H1 (cell line): Measurements from ENCODE around the gene INPP4B. TPM values are rescaled to one million over a fixed set of nuclear protein-coding genes. Genes with fewer than 3 reads are reported as not detected.

Source experiments
- CTCF ChIA-PET: fragments of 300-600 bp; sonication (Branson Sonifier 250); formaldehyde crosslinking; loops from one replicate; lab custom pipeline; 2021; ENCODE audit not compliant: partially characterized antibody; lab: Charles Lee
- POLR2A ChIA-PET: fragments of 300-600 bp; sonication (Branson Sonifier 250); formaldehyde crosslinking; loops from one replicate; lab custom pipeline; 2021; ENCODE audit warnings: inconsistent platforms; ENCODE audit not compliant: partially characterized antibody; lab: Charles Lee
- DNase-seq, 2 experiments: peaks; one replicate each; pipeline versions ENCODE4 v3.0.0 to v3.0.0-alpha.2; 2010 to 2022; ENCODE audit warnings: low spot score in 2 of 2, low read depth in 1 of 2, mixed read lengths in 1 of 2
- FAIRE-seq: peaks from 2 replicates; lab custom pipeline; 2011; peaks lifted over from hg19 to GRCh38; lab: Jason Lieb, UNC
- H2AFZ ChIP-seq: 2 replicates; pipeline ENCODE4 v1.8.1; 2012; ENCODE audit warnings: low read length, inconsistent platforms
- H2AK5ac ChIP-seq: 2 replicates; pipeline ENCODE4 v1.6.1; 2013; ENCODE audit warnings: low read depth, low read length
- H2BK120ac ChIP-seq: replicated peaks from 2 replicates; pipeline ENCODE3; 2013; ENCODE audit warnings: low read depth, low read length, inconsistent platforms
- H2BK12ac ChIP-seq: 2 replicates; pipeline ENCODE4 v1.6.1; 2013; ENCODE audit warnings: low read depth, low read length
- H2BK15ac ChIP-seq: 2 replicates; pipeline ENCODE4 v1.6.1; 2013; ENCODE audit warnings: low read length
- H2BK20ac ChIP-seq: 2 replicates; pipeline ENCODE4 v1.6.1; 2013; ENCODE audit warnings: low read length
- H2BK5ac ChIP-seq: 2 replicates; pipeline ENCODE4 v1.6.1; 2013; ENCODE audit warnings: low read depth, low read length
- H3K14ac ChIP-seq: 2 replicates; pipeline ENCODE4 v1.6.1; 2013; ENCODE audit warnings: inconsistent platforms; ENCODE audit not compliant: insufficient read length
- H3K18ac ChIP-seq: 2 replicates; pipeline ENCODE4 v1.6.1; 2013; ENCODE audit warnings: low read length; ENCODE audit errors: extremely low read depth
- H3K23ac ChIP-seq: 2 replicates; pipeline ENCODE4 v1.6.1; 2013; ENCODE audit warnings: inconsistent platforms; ENCODE audit not compliant: insufficient read length
- H3K23me2 ChIP-seq: 2 replicates; pipeline ENCODE4 v1.6.1; 2013; ENCODE audit warnings: low read depth, low read length
- H3K27ac ChIP-seq: 2 replicates; pipeline ENCODE4 v1.6.1; 2011; ENCODE audit warnings: low read depth, low read length, inconsistent platforms
- H3K27me3 ChIP-seq, 4 experiments: replicated peaks in 1 of 4; 1 replicate in 1 of 4; 2 replicates in 3 of 4; pipeline versions ENCODE4 v1.6.1 to v1.8.1; 2011 to 2013; ENCODE audit warnings: low read length in 3 of 4, mild to moderate bottlenecking in 3 of 4, inconsistent platforms in 2 of 4, mixed read lengths in 2 of 4, moderate library complexity in 1 of 4; ENCODE audit not compliant: control insufficient read depth in 3 of 4, insufficient read depth in 3 of 4; ENCODE audit errors: extremely low read depth in 1 of 4
- H3K36me3 ChIP-seq, 4 experiments: 2 replicates each; pipeline versions ENCODE4 v1.6.1 to v1.8.1; 2011 to 2013; ENCODE audit warnings: mild to moderate bottlenecking in 4 of 4, low read length in 3 of 4, moderate library complexity in 2 of 4, control low read depth in 1 of 4, inconsistent platforms in 1 of 4; ENCODE audit not compliant: insufficient read depth in 4 of 4, control insufficient read depth in 2 of 4
- H3K4ac ChIP-seq: replicated peaks from 2 replicates; pipeline ENCODE3; 2013; ENCODE audit warnings: low read length, low read depth, mixed read lengths, inconsistent platforms; ENCODE audit not compliant: insufficient read length
- H3K4me1 ChIP-seq, 4 experiments: replicated peaks in 1 of 4; 1 replicate in 1 of 4; 2 replicates in 3 of 4; pipeline versions ENCODE4 v1.6.1 to v1.8.1; 2011 to 2013; ENCODE audit warnings: low read length in 3 of 4, inconsistent platforms in 2 of 4, mixed read lengths in 1 of 4; ENCODE audit not compliant: insufficient read depth in 4 of 4, control insufficient read depth in 3 of 4
- H3K4me2 ChIP-seq, 2 experiments: 2 replicates each; pipeline versions ENCODE4 v1.6.1 to v1.8.1; 2011 to 2013; ENCODE audit warnings: low read depth in 2 of 2, low read length in 2 of 2, control low read depth in 1 of 2, inconsistent platforms in 1 of 2, mild to moderate bottlenecking in 1 of 2; ENCODE audit not compliant: insufficient read depth in 1 of 2
- H3K4me3 ChIP-seq, 4 experiments: fragments of 200-600, 300-600 bp in 1 of 4; sonication (generic), shearing (Covaris generic), sonication (Bioruptor Twin) in 1 of 4; 2 replicates each; pipeline versions ENCODE4 v1.5.1 to v1.8.1; 2011 to 2016; ENCODE audit warnings: low read length in 4 of 4, low read depth in 3 of 4, control low read depth in 2 of 4, inconsistent platforms in 2 of 4, mild to moderate bottlenecking in 2 of 4, mixed read lengths in 1 of 4, moderate library complexity in 1 of 4; ENCODE audit not compliant: insufficient read depth in 2 of 4; ENCODE audit errors: extremely low read depth in 1 of 4
- H3K56ac ChIP-seq: replicated peaks from 2 replicates; pipeline ENCODE3; 2013; ENCODE audit warnings: low read depth, mild to moderate bottlenecking, mixed read lengths, low read length, inconsistent platforms; ENCODE audit not compliant: insufficient read length
- H3K79me1 ChIP-seq: 2 replicates; pipeline ENCODE4 v1.6.1; 2013; ENCODE audit warnings: low read depth, low read length, control low read depth
- H3K79me2 ChIP-seq, 2 experiments: 2 replicates each; pipeline versions ENCODE4 v1.6.1 to v1.8.1; 2012 to 2013; ENCODE audit warnings: low read length in 2 of 2, mild to moderate bottlenecking in 2 of 2, inconsistent platforms in 1 of 2; ENCODE audit not compliant: insufficient read depth in 2 of 2, control insufficient read depth in 1 of 2
- H3K9ac ChIP-seq, 4 experiments: replicated peaks in 1 of 4; 1 replicate in 1 of 4; 2 replicates in 3 of 4; pipeline versions ENCODE4 v1.6.1 to v1.8.1; 2011 to 2013; ENCODE audit warnings: low read depth in 3 of 4, low read length in 3 of 4, control low read depth in 2 of 4, mild to moderate bottlenecking in 2 of 4, moderate library complexity in 2 of 4, inconsistent platforms in 1 of 4; ENCODE audit errors: extremely low read depth in 1 of 4
- H3K9me3 ChIP-seq, 2 experiments: 2 replicates each; pipeline versions ENCODE4 v1.6.1 to v1.8.1; 2012 to 2013; ENCODE audit warnings: mild to moderate bottlenecking in 2 of 2, moderate library complexity in 2 of 2, control low read depth in 1 of 2, inconsistent platforms in 1 of 2, low read depth in 1 of 2, low read length in 1 of 2, mixed read lengths in 1 of 2; ENCODE audit not compliant: insufficient read depth in 2 of 2
- H4K20me1 ChIP-seq, 2 experiments: replicated peaks in 1 of 2; 2 replicates each; pipeline versions ENCODE3 to v1.8.1; 2011 to 2013; ENCODE audit warnings: inconsistent platforms in 2 of 2, low read length in 2 of 2, mild to moderate bottlenecking in 1 of 2; ENCODE audit not compliant: insufficient read depth in 2 of 2, control insufficient read depth in 1 of 2
- H4K5ac ChIP-seq: 2 replicates; pipeline ENCODE4 v1.6.1; 2013; ENCODE audit warnings: low read length, low read depth, mixed read lengths, inconsistent platforms; ENCODE audit not compliant: insufficient read length
- H4K8ac ChIP-seq: 2 replicates; pipeline ENCODE4 v1.8.0; 2013; ENCODE audit warnings: mild to moderate bottlenecking, moderate library complexity, low read length, inconsistent platforms; ENCODE audit not compliant: insufficient read depth; ENCODE audit errors: extremely low read depth
- H4K91ac ChIP-seq: replicated peaks from 2 replicates; pipeline ENCODE3; 2013; ENCODE audit warnings: low read length, mixed read lengths, inconsistent platforms; ENCODE audit not compliant: insufficient read length
- PHF8 ChIP-seq: fragments of 200-600 bp; sonication (generic); conservative IDR thresholded peaks from 2 replicates; pipeline ENCODE4 v1.7.1; 2012; ENCODE audit warnings: low read depth, mild to moderate bottlenecking, inconsistent platforms, low read length, moderate library complexity
- SAP30 ChIP-seq: fragments of 300-600 bp; sonication (generic); IDR thresholded peaks from 2 replicates; pipeline ENCODE4 v1.7.1; 2012; ENCODE audit warnings: low read length, moderate library complexity, mild to moderate bottlenecking, inconsistent platforms; ENCODE audit not compliant: insufficient read depth, insufficient replicate concordance
- SRF ChIP-seq: IDR thresholded peaks from 2 replicates; pipeline ENCODE4 v1.6.1; 2011; ENCODE audit warnings: mild to moderate bottlenecking, low read depth, low read length, moderate library complexity
- WGBS, 2 experiments: shearing (Covaris generic) in 1 of 2; methylation state at CpG; one replicate each; pipeline versions ENCODE4 v1.1.6 to v1.1.7; 2013 to 2015; ENCODE audit warnings: low lambda C conversion rate in 2 of 2, mixed read lengths in 2 of 2, inconsistent platforms in 1 of 2, low coverage in 1 of 2, missing lambda C conversion rate in 1 of 2; ENCODE audit not compliant: insufficient replicate concordance in 2 of 2, insufficient coverage in 1 of 2, insufficient read length in 1 of 2; ENCODE audit errors: extremely low coverage in 1 of 2, missing lambda C conversion rate in 1 of 2; 5-methylcytosine and 5-hydroxymethylcytosine counted together
- polyA plus RNA-seq, 7 experiments: library from polyadenylated mRNA; depleted of rRNA in 3 of 7; stranded (reverse) in 5 of 7; unstranded in 2 of 7; fragments of >200 nt in 5 of 7; fragments of 200-250 nt in 2 of 7; gene quantifications; 1 replicate in 5 of 7; 2 replicates in 1 of 7; 4 replicates in 1 of 7; pipeline versions ENCODE4 v1.2.1 to v1.2.3, GENCODE V29; 2011 to 2013; ENCODE audit warnings: missing spikeins in 2 of 7, mixed read lengths in 2 of 7
- total RNA-seq: library from RNA; stranded (reverse); fragmentation: NEBNext Ultra II Directional; extraction: Animal tissue kit (Norgen Biotek cat#: 25700); gene quantifications from 2 replicates; pipeline ENCODE4 v1.2.1, GENCODE V29; 2021

Gene INPP4B
- total and polyA plus RNA-seq, 2 of the 8 experiments (the other 6 are each of a cell fraction or from before 2014, with no cell fraction given), result 0.11 to 0.54 TPM

DNA sequence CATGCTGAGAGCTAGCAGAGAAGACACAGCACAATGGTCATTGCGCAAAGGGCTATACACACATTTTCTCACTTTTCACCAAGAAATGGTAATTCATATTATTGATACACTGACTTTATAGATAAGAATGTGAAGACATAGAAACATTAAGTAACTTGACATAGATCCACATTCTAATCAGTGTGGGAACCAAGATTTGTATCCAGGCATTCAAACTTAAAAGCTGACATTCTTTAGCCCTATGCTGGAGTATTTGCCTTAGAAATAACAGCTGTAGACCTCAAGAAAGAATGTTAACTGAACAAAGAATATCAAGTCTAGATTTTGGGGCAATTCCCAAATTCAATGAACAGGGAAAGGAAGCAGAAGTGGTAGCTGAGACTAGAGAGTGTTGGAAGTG is 824.9 kb downstream of the INPP4B start:
- H3K79me2 ChIP-seq, result no peaks in the 10 kb centered on the region
- H3K23me2 ChIP-seq, result no peaks in the 10 kb centered on the region
- H4K5ac ChIP-seq, result no peak overlapping the region
- DNase-seq (no peak), FAIRE-seq (no peak)
- H3K14ac ChIP-seq, result no peak overlapping the region
- no peak overlapping the region for H4K91ac ChIP-seq
- WGBS, 2 experiments, result 93% methylated on average over 1 of the region's 1 CpG; no CpG with 5 or more reads in 1 of the 2 experiments
- no peak overlapping the region for H3K4ac ChIP-seq
- no peak overlapping the region for H2BK120ac ChIP-seq
- H3K4me3 ChIP-seq, result no peak overlapping the region
- H4K20me1 ChIP-seq, result no peaks in the 10 kb centered on the region
- ChIA-PET POLR2A (no interaction called here), CTCF (no interaction called here)
- H3K36me3 ChIP-seq, result no peaks in the 10 kb centered on the region
- H3K79me1 ChIP-seq, result no peaks in the 10 kb centered on the region
- H3K27me3 ChIP-seq, result no peaks in the 10 kb centered on the region
- H3K4me2 ChIP-seq, result no peak overlapping the region
- H3K56ac ChIP-seq, result no peak overlapping the region
- H3K9me3 ChIP-seq, result no peaks in the 10 kb centered on the region
- H2BK12ac ChIP-seq, result no peak overlapping the region
- no peak for TF ChIP-seq SAP30
- TF ChIP-seq SRF, result no peak
- TF ChIP-seq PHF8, result no peak
- no peaks in the 10 kb centered on the region for H3K4me1 ChIP-seq
- no peak overlapping the region for H2AK5ac ChIP-seq
- H3K27ac ChIP-seq, result no peak overlapping the region
- no peak overlapping the region for H3K9ac ChIP-seq
- no peak overlapping the region for H3K23ac ChIP-seq
- H2BK20ac ChIP-seq, result no peak overlapping the region
- no peak overlapping the region for H2AFZ ChIP-seq
- no peak overlapping the region for H4K8ac ChIP-seq
- no peak overlapping the region for H3K18ac ChIP-seq
- no peak overlapping the region for H2BK15ac ChIP-seq
- H2BK5ac ChIP-seq, result no peak overlapping the region
